PFSK-1 (cell line): ENCODE data around the gene NHERF2.

ENCODE experiments used
- FOXP2 ChIP-seq: optimal IDR thresholded peaks from 2 replicates; pipeline ENCODE3; 2011; ENCODE audit warnings: borderline replicate concordance, control low read depth, inconsistent platforms; ENCODE audit not compliant: insufficient read depth; ENCODE audit errors: extremely low read length, extremely low read depth
- POLR2AphosphoS5 ChIP-seq: IDR thresholded peaks from 2 replicates; pipeline ENCODE4 v1.6.1; 2012; ENCODE audit warnings: low read depth, mild to moderate bottlenecking, control low read depth, low read length, moderate library complexity
- SIN3A ChIP-seq: IDR thresholded peaks from 2 replicates; pipeline ENCODE4 v1.6.1; 2012; ENCODE audit warnings: mild to moderate bottlenecking, low read length, moderate library complexity, borderline replicate concordance; ENCODE audit not compliant: insufficient read depth
- TAF1 ChIP-seq: IDR thresholded peaks from 2 replicates; pipeline ENCODE4 v1.6.1; 2012; ENCODE audit warnings: low read length, control low read depth, borderline replicate concordance; ENCODE audit not compliant: insufficient read depth
- TF ChIP-seq, protein P1 (sequence below), 2 experiments: IDR thresholded peaks; 2 replicates each; pipeline versions ENCODE4 v1.6.1 to v1.8.0; 2011 to 2012; ENCODE audit warnings: low read depth in 2 of 2, low read length in 2 of 2, control low read depth in 1 of 2, inconsistent platforms in 1 of 2, mild to moderate bottlenecking in 1 of 2, moderate library complexity in 1 of 2; ENCODE audit not compliant: insufficient read depth in 1 of 2

NHERF2 gene

DNA sequence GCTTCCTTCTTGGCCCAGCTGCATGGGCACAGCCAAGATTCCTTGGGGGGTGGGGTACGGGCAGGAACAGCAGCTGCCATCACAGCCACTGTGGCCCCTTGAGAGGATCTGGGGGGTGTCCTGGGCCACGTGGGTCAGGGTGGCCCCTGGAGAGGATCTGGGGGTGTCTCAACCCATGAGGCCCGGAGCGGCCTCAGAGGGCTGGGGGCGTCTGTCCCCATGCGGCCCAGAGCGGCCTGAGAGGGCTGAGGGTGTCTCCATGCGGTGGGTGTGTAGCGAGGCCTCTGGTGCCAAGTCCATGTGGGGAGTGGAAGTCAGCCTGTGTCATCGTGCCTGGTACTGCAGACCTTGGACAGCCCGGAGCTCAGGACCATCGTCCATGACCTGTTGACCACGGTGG lies 34.8 kb downstream of the NHERF2 start:
- TF ChIP-seq SIN3A (no peak), FOXP2 (no peak)

GRCh38 chr16:2062801-2063200 lies 36.1 kb downstream of the NHERF2 start:
- TF ChIP-seq, protein P1, sequence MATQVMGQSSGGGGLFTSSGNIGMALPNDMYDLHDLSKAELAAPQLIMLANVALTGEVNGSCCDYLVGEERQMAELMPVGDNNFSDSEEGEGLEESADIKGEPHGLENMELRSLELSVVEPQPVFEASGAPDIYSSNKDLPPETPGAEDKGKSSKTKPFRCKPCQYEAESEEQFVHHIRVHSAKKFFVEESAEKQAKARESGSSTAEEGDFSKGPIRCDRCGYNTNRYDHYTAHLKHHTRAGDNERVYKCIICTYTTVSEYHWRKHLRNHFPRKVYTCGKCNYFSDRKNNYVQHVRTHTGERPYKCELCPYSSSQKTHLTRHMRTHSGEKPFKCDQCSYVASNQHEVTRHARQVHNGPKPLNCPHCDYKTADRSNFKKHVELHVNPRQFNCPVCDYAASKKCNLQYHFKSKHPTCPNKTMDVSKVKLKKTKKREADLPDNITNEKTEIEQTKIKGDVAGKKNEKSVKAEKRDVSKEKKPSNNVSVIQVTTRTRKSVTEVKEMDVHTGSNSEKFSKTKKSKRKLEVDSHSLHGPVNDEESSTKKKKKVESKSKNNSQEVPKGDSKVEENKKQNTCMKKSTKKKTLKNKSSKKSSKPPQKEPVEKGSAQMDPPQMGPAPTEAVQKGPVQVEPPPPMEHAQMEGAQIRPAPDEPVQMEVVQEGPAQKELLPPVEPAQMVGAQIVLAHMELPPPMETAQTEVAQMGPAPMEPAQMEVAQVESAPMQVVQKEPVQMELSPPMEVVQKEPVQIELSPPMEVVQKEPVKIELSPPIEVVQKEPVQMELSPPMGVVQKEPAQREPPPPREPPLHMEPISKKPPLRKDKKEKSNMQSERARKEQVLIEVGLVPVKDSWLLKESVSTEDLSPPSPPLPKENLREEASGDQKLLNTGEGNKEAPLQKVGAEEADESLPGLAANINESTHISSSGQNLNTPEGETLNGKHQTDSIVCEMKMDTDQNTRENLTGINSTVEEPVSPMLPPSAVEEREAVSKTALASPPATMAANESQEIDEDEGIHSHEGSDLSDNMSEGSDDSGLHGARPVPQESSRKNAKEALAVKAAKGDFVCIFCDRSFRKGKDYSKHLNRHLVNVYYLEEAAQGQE (IDR thresholded peaks at IDR 0.05; ENCODE audit: insufficient read depth in 1 of 2, low read depth in 2 of 2, low read length in 2 of 2): no peak
- no peak for TF ChIP-seq POLR2AphosphoS5
- no peak for TF ChIP-seq TAF1

DNA sequence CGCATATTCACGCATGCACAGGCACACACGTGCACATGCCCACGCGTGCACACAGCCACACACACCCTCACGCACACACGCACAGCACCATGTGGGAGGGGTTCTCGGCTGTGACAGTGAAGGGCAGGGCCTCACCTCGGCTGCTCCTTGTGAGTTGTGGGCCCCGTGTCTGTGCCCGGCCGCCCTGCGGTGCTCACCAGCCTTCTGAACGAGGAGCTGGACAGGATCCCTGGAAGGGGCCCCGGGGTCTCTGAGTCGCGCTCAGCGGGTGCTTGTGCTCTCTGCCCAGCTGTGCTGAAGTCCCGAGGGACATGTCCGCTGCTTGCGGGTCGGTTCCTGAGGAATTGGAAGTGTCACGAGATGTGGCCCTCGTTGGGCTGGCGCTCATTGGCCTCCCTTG lies 37.2 kb downstream of the NHERF2 start:
- TF ChIP-seq, protein P1 (IDR thresholded peaks at IDR 0.05; ENCODE audit: insufficient read depth in 1 of 2, low read depth in 2 of 2, low read length in 2 of 2): no peak
- no peak for TF ChIP-seq POLR2AphosphoS5

- TF ChIP-seq TAF1: no peak
- TF ChIP-seq, protein P1 (IDR thresholded peaks at IDR 0.05; ENCODE audit: insufficient read depth in 1 of 2, low read depth in 2 of 2, low read length in 2 of 2): no peak
These were observed 37.8 kb downstream of the NHERF2 start for GRCh38 chr16:2064368-2064945.

- TF ChIP-seq POLR2AphosphoS5 (no peak), FOXP2 (no peak), TAF1 (no peak), SIN3A (no peak)
- TF ChIP-seq, protein P1 (IDR thresholded peaks at IDR 0.05; ENCODE audit: insufficient read depth in 1 of 2, low read depth in 2 of 2, low read length in 2 of 2): no peak
These were observed 39.4 kb downstream of the NHERF2 start for GRCh38 chr16:2066139-2066538.
